CD4-positive, alpha-beta T cell treated with Interleukin-6 at 100 ng/mL for 8 hours (primary cell): ENCODE results near the gene RNMT.

Experiments used
- DNase-seq: peaks from one replicate; pipeline ENCODE4 v3.0.0-alpha.2; 2020; ENCODE audit warnings: mixed read lengths, low spot score

The RNMT gene

GRCh38 chr18:13813271-13813849, 86.9 kb downstream of the RNMT start:
- peak; percentile 51 for DNase-seq
